ENCODE data around the gene ZMIZ1. TPM values are rescaled to one million over a fixed set of nuclear protein-coding genes. Genes with fewer than 3 reads are reported as not detected.

Gene ZMIZ1
- total RNA-seq, 4 donors from 2014 or later = 58.1 to 87.4 (median 74.2) TPM

- no peak for DNase-seq (ENCODE audit: low spot score in 2 of 2)
- WGBS, 2 donors = 56 to 60% methylated on average over 7 to 8 of the region's 8 CpGs
- TF ChIP-seq POLR2A (IDR thresholded peaks at IDR 0.05) = no peak
- TF ChIP-seq CTCF (IDR thresholded peaks at IDR 0.05) = no peak
- H3K4me3 ChIP-seq (ENCODE audit: low read depth, poor library complexity, severe bottlenecking) = no peak overlapping the region
- intact Hi-C loops (cut with DNase I; ENCODE audit: low total_unique reads) = no loop called here
These were observed 34.8 kb downstream of the ZMIZ1 start for GRCh38 chr10:79103585-79103984.

DNA sequence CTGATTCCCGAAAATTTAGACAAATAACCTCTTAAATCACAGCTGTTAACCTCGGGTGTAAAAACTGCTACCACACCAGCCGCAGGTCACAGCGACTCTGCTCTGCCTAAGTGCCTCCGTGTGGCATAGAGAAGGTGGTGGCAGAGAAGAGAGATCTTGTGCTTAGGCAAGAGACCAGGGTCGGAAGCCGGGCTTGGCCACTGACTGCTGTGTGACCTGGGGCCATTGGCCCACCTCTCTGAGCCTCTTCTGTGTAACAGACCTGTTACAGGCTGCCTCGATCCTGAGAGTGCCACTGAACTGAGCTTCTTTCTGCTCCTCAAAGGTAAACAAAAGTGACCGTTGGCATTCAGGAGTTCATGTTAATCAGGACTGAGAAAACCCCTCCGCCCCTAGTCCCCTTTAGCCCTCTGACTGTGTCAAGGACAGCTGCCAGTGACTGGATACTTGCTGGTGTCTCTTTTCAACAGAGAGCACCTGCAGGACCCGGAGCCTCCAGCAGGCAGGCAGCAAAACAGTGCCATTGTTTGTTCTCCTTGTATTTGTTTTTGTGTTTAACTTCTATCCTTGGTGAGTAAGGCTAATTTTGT lies 36.5 kb downstream of the ZMIZ1 start:
- DNase-seq (ENCODE audit: low spot score in 2 of 2) = no peak
- TF ChIP-seq CTCF (IDR thresholded peaks at IDR 0.05) = no peak
- no peak for TF ChIP-seq POLR2A (IDR thresholded peaks at IDR 0.05)
- intact Hi-C loops (cut with DNase I; ENCODE audit: low total_unique reads) = no loop called here
- 62 to 70% methylated on average over 11 of the region's 11 CpGs for WGBS, 2 donors
- no peak overlapping the region for H3K4me3 ChIP-seq (ENCODE audit: low read depth, poor library complexity, severe bottlenecking)

DNA sequence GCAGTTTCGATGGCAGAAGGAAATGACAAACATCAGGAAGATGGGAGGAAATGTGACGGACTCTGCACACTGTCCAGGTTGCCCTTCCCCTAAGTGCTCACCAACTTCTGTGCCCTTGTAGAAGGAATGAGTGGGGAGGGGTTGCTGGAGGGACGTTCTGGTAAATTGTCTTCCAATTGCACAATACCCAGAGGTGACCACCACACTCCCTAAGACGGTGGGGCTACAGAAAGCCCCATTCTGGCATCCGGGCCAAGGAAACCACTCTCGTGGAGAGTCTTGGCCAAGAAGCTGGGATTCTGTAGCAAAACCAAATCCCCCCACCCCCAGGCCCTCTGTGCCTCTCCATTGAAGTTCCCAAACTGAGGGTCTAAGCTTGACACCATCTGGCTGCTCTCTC lies 37.1 kb downstream of the ZMIZ1 start:
- H3K4me3 ChIP-seq (ENCODE audit: low read depth, poor library complexity, severe bottlenecking) = no peak overlapping the region
- no peak for DNase-seq (ENCODE audit: low spot score in 2 of 2)
- TF ChIP-seq CTCF (IDR thresholded peaks at IDR 0.05) (no peak), POLR2A (IDR thresholded peaks at IDR 0.05) (no peak)
- intact Hi-C loops (cut with DNase I; ENCODE audit: low total_unique reads) = no loop called here
- 71 to 79% methylated on average over 6 of the region's 6 CpGs for WGBS, 2 donors

- DNase-seq (ENCODE audit: low spot score in 2 of 2) = no peak
- intact Hi-C loops (cut with DNase I; ENCODE audit: low total_unique reads) = no loop called here
- TF ChIP-seq CTCF (IDR thresholded peaks at IDR 0.05) (no peak), POLR2A (IDR thresholded peaks at IDR 0.05) (no peak)
- H3K4me3 ChIP-seq (ENCODE audit: low read depth, poor library complexity, severe bottlenecking) = no peak overlapping the region
- WGBS, 2 donors = 80 to 86% methylated on average over 10 of the region's 10 CpGs
These were observed 37.7 kb downstream of the ZMIZ1 start for GRCh38 chr10:79106256-79107050.

GRCh38 chr10:79107736-79108264 lies 39.0 kb downstream of the ZMIZ1 start:
- DNase-seq (ENCODE audit: low spot score in 2 of 2) = no peak
- TF ChIP-seq CTCF (IDR thresholded peaks at IDR 0.05) = no peak
- TF ChIP-seq POLR2A (IDR thresholded peaks at IDR 0.05) = no peak
- WGBS, 2 donors = 46 to 51% methylated on average over 5 of the region's 5 CpGs
- H3K4me3 ChIP-seq (ENCODE audit: low read depth, poor library complexity, severe bottlenecking) = no peak overlapping the region
- intact Hi-C loops (cut with DNase I; ENCODE audit: low total_unique reads) = no loop called here

Measured in lower leg skin (tissue), 4 donors.